H1 (cell line): ENCODE data around the gene CDHR5. TPM values are rescaled to one million over a fixed set of nuclear protein-coding genes. Genes with fewer than 3 reads are reported as not detected.

Source experiments
- CTCF ChIA-PET: fragments of 300-600 bp; sonication (Branson Sonifier 250); formaldehyde crosslinking; loops from one replicate; lab custom pipeline; 2021; ENCODE audit not compliant: partially characterized antibody; lab: Charles Lee
- POLR2A ChIA-PET: fragments of 300-600 bp; sonication (Branson Sonifier 250); formaldehyde crosslinking; loops from one replicate; lab custom pipeline; 2021; ENCODE audit warnings: inconsistent platforms; ENCODE audit not compliant: partially characterized antibody; lab: Charles Lee
- DNase-seq, 2 experiments: peaks; one replicate each; pipeline versions ENCODE4 v3.0.0 to v3.0.0-alpha.2; 2010 to 2022; ENCODE audit warnings: low spot score in 2 of 2, low read depth in 1 of 2, mixed read lengths in 1 of 2
- FAIRE-seq: peaks from 2 replicates; lab custom pipeline; 2011; peaks lifted over from hg19 to GRCh38; lab: Jason Lieb, UNC
- H2AFZ ChIP-seq: 2 replicates; pipeline ENCODE4 v1.8.1; 2012; ENCODE audit warnings: low read length, inconsistent platforms
- H2AK5ac ChIP-seq: 2 replicates; pipeline ENCODE4 v1.6.1; 2013; ENCODE audit warnings: low read depth, low read length
- H2BK120ac ChIP-seq: replicated peaks from 2 replicates; pipeline ENCODE3; 2013; ENCODE audit warnings: low read depth, low read length, inconsistent platforms
- H2BK12ac ChIP-seq: 2 replicates; pipeline ENCODE4 v1.6.1; 2013; ENCODE audit warnings: low read depth, low read length
- H2BK15ac ChIP-seq: 2 replicates; pipeline ENCODE4 v1.6.1; 2013; ENCODE audit warnings: low read length
- H2BK20ac ChIP-seq: 2 replicates; pipeline ENCODE4 v1.6.1; 2013; ENCODE audit warnings: low read length
- H2BK5ac ChIP-seq: 2 replicates; pipeline ENCODE4 v1.6.1; 2013; ENCODE audit warnings: low read depth, low read length
- H3K14ac ChIP-seq: 2 replicates; pipeline ENCODE4 v1.6.1; 2013; ENCODE audit warnings: inconsistent platforms; ENCODE audit not compliant: insufficient read length
- H3K18ac ChIP-seq: 2 replicates; pipeline ENCODE4 v1.6.1; 2013; ENCODE audit warnings: low read length; ENCODE audit errors: extremely low read depth
- H3K23ac ChIP-seq: 2 replicates; pipeline ENCODE4 v1.6.1; 2013; ENCODE audit warnings: inconsistent platforms; ENCODE audit not compliant: insufficient read length
- H3K23me2 ChIP-seq: 2 replicates; pipeline ENCODE4 v1.6.1; 2013; ENCODE audit warnings: low read depth, low read length
- H3K27ac ChIP-seq: 2 replicates; pipeline ENCODE4 v1.6.1; 2011; ENCODE audit warnings: low read depth, low read length, inconsistent platforms
- H3K27me3 ChIP-seq, 4 experiments: replicated peaks in 1 of 4; 1 replicate in 1 of 4; 2 replicates in 3 of 4; pipeline versions ENCODE4 v1.6.1 to v1.8.1; 2011 to 2013; ENCODE audit warnings: low read length in 3 of 4, mild to moderate bottlenecking in 3 of 4, inconsistent platforms in 2 of 4, mixed read lengths in 2 of 4, moderate library complexity in 1 of 4; ENCODE audit not compliant: control insufficient read depth in 3 of 4, insufficient read depth in 3 of 4; ENCODE audit errors: extremely low read depth in 1 of 4
- H3K36me3 ChIP-seq, 4 experiments: 2 replicates each; pipeline versions ENCODE4 v1.6.1 to v1.8.1; 2011 to 2013; ENCODE audit warnings: mild to moderate bottlenecking in 4 of 4, low read length in 3 of 4, moderate library complexity in 2 of 4, control low read depth in 1 of 4, inconsistent platforms in 1 of 4; ENCODE audit not compliant: insufficient read depth in 4 of 4, control insufficient read depth in 2 of 4
- H3K4ac ChIP-seq: replicated peaks from 2 replicates; pipeline ENCODE3; 2013; ENCODE audit warnings: low read length, low read depth, mixed read lengths, inconsistent platforms; ENCODE audit not compliant: insufficient read length
- H3K4me1 ChIP-seq, 4 experiments: replicated peaks in 1 of 4; 1 replicate in 1 of 4; 2 replicates in 3 of 4; pipeline versions ENCODE4 v1.6.1 to v1.8.1; 2011 to 2013; ENCODE audit warnings: low read length in 3 of 4, inconsistent platforms in 2 of 4, mixed read lengths in 1 of 4; ENCODE audit not compliant: insufficient read depth in 4 of 4, control insufficient read depth in 3 of 4
- H3K4me2 ChIP-seq, 2 experiments: 2 replicates each; pipeline versions ENCODE4 v1.6.1 to v1.8.1; 2011 to 2013; ENCODE audit warnings: low read depth in 2 of 2, low read length in 2 of 2, control low read depth in 1 of 2, inconsistent platforms in 1 of 2, mild to moderate bottlenecking in 1 of 2; ENCODE audit not compliant: insufficient read depth in 1 of 2
- H3K4me3 ChIP-seq, 4 experiments: fragments of 200-600, 300-600 bp in 1 of 4; sonication (generic), shearing (Covaris generic), sonication (Bioruptor Twin) in 1 of 4; 2 replicates each; pipeline versions ENCODE4 v1.5.1 to v1.8.1; 2011 to 2016; ENCODE audit warnings: low read length in 4 of 4, low read depth in 3 of 4, control low read depth in 2 of 4, inconsistent platforms in 2 of 4, mild to moderate bottlenecking in 2 of 4, mixed read lengths in 1 of 4, moderate library complexity in 1 of 4; ENCODE audit not compliant: insufficient read depth in 2 of 4; ENCODE audit errors: extremely low read depth in 1 of 4
- H3K56ac ChIP-seq: replicated peaks from 2 replicates; pipeline ENCODE3; 2013; ENCODE audit warnings: low read depth, mild to moderate bottlenecking, mixed read lengths, low read length, inconsistent platforms; ENCODE audit not compliant: insufficient read length
- H3K79me1 ChIP-seq: 2 replicates; pipeline ENCODE4 v1.6.1; 2013; ENCODE audit warnings: low read depth, low read length, control low read depth
- H3K79me2 ChIP-seq, 2 experiments: 2 replicates each; pipeline versions ENCODE4 v1.6.1 to v1.8.1; 2012 to 2013; ENCODE audit warnings: low read length in 2 of 2, mild to moderate bottlenecking in 2 of 2, inconsistent platforms in 1 of 2; ENCODE audit not compliant: insufficient read depth in 2 of 2, control insufficient read depth in 1 of 2
- H3K9ac ChIP-seq, 4 experiments: replicated peaks in 1 of 4; 1 replicate in 1 of 4; 2 replicates in 3 of 4; pipeline versions ENCODE4 v1.6.1 to v1.8.1; 2011 to 2013; ENCODE audit warnings: low read depth in 3 of 4, low read length in 3 of 4, control low read depth in 2 of 4, mild to moderate bottlenecking in 2 of 4, moderate library complexity in 2 of 4, inconsistent platforms in 1 of 4; ENCODE audit errors: extremely low read depth in 1 of 4
- H3K9me3 ChIP-seq, 2 experiments: 2 replicates each; pipeline versions ENCODE4 v1.6.1 to v1.8.1; 2012 to 2013; ENCODE audit warnings: mild to moderate bottlenecking in 2 of 2, moderate library complexity in 2 of 2, control low read depth in 1 of 2, inconsistent platforms in 1 of 2, low read depth in 1 of 2, low read length in 1 of 2, mixed read lengths in 1 of 2; ENCODE audit not compliant: insufficient read depth in 2 of 2
- H4K20me1 ChIP-seq, 2 experiments: replicated peaks in 1 of 2; 2 replicates each; pipeline versions ENCODE3 to v1.8.1; 2011 to 2013; ENCODE audit warnings: inconsistent platforms in 2 of 2, low read length in 2 of 2, mild to moderate bottlenecking in 1 of 2; ENCODE audit not compliant: insufficient read depth in 2 of 2, control insufficient read depth in 1 of 2
- H4K5ac ChIP-seq: 2 replicates; pipeline ENCODE4 v1.6.1; 2013; ENCODE audit warnings: low read length, low read depth, mixed read lengths, inconsistent platforms; ENCODE audit not compliant: insufficient read length
- H4K8ac ChIP-seq: 2 replicates; pipeline ENCODE4 v1.8.0; 2013; ENCODE audit warnings: mild to moderate bottlenecking, moderate library complexity, low read length, inconsistent platforms; ENCODE audit not compliant: insufficient read depth; ENCODE audit errors: extremely low read depth
- H4K91ac ChIP-seq: replicated peaks from 2 replicates; pipeline ENCODE3; 2013; ENCODE audit warnings: low read length, mixed read lengths, inconsistent platforms; ENCODE audit not compliant: insufficient read length
- CBX8 ChIP-seq: fragments of 300-800, 300-1000 bp; sonication (generic); IDR thresholded peaks from 2 replicates; pipeline ENCODE4 v1.7.1; 2016; ENCODE audit warnings: low read depth, low read length, borderline replicate concordance
- CEBPB ChIP-seq: IDR thresholded peaks from 2 replicates; pipeline ENCODE4 v1.6.1; 2012; ENCODE audit warnings: low read depth, low read length
- EP300 ChIP-seq, 2 experiments: IDR thresholded peaks; 1 replicate in 1 of 2; 2 replicates in 1 of 2; pipeline ENCODE4 v1.6.1; 2011 to 2012; ENCODE audit warnings: low read depth in 2 of 2, low read length in 2 of 2, mild to moderate bottlenecking in 2 of 2, borderline replicate concordance in 1 of 2, inconsistent platforms in 1 of 2, moderate library complexity in 1 of 2
- KDM1A ChIP-seq: fragments of 200-600, 300-600 bp; sonication (generic); IDR thresholded peaks from 2 replicates; pipeline ENCODE4 v1.7.1; 2016; ENCODE audit warnings: mild to moderate bottlenecking, low read length, borderline replicate concordance
- NRF1 ChIP-seq: IDR thresholded peaks from 2 replicates; pipeline ENCODE4 v1.6.1; 2011; ENCODE audit warnings: mild to moderate bottlenecking, low read depth, low read length, improper control_type of control experiment
- SAP30 ChIP-seq: fragments of 300-600 bp; sonication (generic); IDR thresholded peaks from 2 replicates; pipeline ENCODE4 v1.7.1; 2012; ENCODE audit warnings: low read length, moderate library complexity, mild to moderate bottlenecking, inconsistent platforms; ENCODE audit not compliant: insufficient read depth, insufficient replicate concordance
- TBP ChIP-seq: IDR thresholded peaks from 2 replicates; pipeline ENCODE4 v1.6.1; 2011; ENCODE audit warnings: low read depth, low read length, improper control_type of control experiment
- WGBS, 2 experiments: shearing (Covaris generic) in 1 of 2; methylation state at CpG; one replicate each; pipeline versions ENCODE4 v1.1.6 to v1.1.7; 2013 to 2015; ENCODE audit warnings: low lambda C conversion rate in 2 of 2, mixed read lengths in 2 of 2, inconsistent platforms in 1 of 2, low coverage in 1 of 2, missing lambda C conversion rate in 1 of 2; ENCODE audit not compliant: insufficient replicate concordance in 2 of 2, insufficient coverage in 1 of 2, insufficient read length in 1 of 2; ENCODE audit errors: extremely low coverage in 1 of 2, missing lambda C conversion rate in 1 of 2; 5-methylcytosine and 5-hydroxymethylcytosine counted together
- polyA plus RNA-seq, 7 experiments: library from polyadenylated mRNA; depleted of rRNA in 3 of 7; stranded (reverse) in 5 of 7; unstranded in 2 of 7; fragments of >200 nt in 5 of 7; fragments of 200-250 nt in 2 of 7; gene quantifications; 1 replicate in 5 of 7; 2 replicates in 1 of 7; 4 replicates in 1 of 7; pipeline versions ENCODE4 v1.2.1 to v1.2.3, GENCODE V29; 2011 to 2013; ENCODE audit warnings: missing spikeins in 2 of 7, mixed read lengths in 2 of 7
- total RNA-seq: library from RNA; stranded (reverse); fragmentation: NEBNext Ultra II Directional; extraction: Animal tissue kit (Norgen Biotek cat#: 25700); gene quantifications from 2 replicates; pipeline ENCODE4 v1.2.1, GENCODE V29; 2021
- TF ChIP-seq, protein P1 (sequence below): IDR thresholded peaks from 2 replicates; pipeline ENCODE4 v1.6.1; 2011; ENCODE audit warnings: low read length, improper control_type of control experiment

The CDHR5 gene
- total and polyA plus RNA-seq, 2 of the 8 experiments (the other 6 are each of a cell fraction or from before 2014, with no cell fraction given): not detected

DNA sequence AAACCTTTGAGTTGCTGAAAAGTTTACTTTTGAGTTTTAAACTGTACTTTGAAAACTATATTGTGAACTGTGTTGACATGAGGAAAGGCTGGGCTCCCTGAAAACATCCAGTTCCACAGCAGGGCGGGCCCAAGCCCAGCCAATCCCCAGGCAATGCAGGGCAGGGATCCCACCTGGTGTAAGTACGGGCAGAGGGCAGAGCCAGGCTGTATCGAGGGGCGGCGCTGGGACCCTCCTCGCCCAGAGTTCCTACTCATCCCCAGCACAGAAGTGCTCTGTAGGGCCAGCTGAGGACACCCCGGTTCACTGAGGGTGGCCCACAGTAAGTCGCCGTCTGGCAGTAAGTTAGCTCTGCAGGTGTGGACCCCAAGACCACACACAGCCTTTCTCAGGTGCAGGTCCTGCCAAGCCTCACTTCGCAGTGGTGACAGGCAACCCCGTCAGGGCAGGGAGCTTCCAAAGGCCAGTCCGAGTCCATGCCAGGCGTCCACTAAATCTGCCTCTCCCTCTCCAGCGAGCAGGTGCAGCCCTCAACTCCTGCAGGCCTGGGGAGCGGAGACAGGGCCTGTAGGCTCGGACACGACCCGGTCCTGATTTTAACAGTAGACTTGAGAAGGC is 57.6 kb downstream of the CDHR5 start:
- CTCF ChIA-PET: interaction anchor here (0.6 to 3.2 kb wide), 6 partner anchors 8 to 84 kb away, joined by 3 to 21 read pairs (median 5); partner anchors contain the start of gene PHRF1
- peaks cover 0 to 8% (median 4%) of the 10 kb centered on the region in 4 experiments; a peak in 5 of 8 replicates for H3K36me3 ChIP-seq
- no peak for FAIRE-seq
- TF ChIP-seq NRF1: no peak
- TF ChIP-seq, protein P1, sequence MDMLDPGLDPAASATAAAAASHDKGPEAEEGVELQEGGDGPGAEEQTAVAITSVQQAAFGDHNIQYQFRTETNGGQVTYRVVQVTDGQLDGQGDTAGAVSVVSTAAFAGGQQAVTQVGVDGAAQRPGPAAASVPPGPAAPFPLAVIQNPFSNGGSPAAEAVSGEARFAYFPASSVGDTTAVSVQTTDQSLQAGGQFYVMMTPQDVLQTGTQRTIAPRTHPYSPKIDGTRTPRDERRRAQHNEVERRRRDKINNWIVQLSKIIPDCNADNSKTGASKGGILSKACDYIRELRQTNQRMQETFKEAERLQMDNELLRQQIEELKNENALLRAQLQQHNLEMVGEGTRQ: no peak
- no peak for TF ChIP-seq SAP30
- TF ChIP-seq EP300 (IDR thresholded peaks at IDR 0.05; ENCODE audit: borderline replicate concordance in 1 of 2, low read depth in 2 of 2, low read length in 2 of 2): no peak
- TF ChIP-seq TBP: no peak
- TF ChIP-seq CEBPB: no peak
- no peak for TF ChIP-seq KDM1A
- no peak for TF ChIP-seq CBX8

More for the DNA sequence above, 57.6 kb downstream of the CDHR5 start:
- DNase-seq: no peak
- no peak overlapping the region for H2AK5ac ChIP-seq
- POLR2A ChIA-PET: interaction anchor here (0.9 to 3.4 kb wide), 6 partner anchors 9 to 71 kb away, joined by 3 to 15 read pairs (median 5); partner anchors contain the start of gene PHRF1
- peaks cover 0 to 3% (median 0%) of the 10 kb centered on the region in 4 experiments; a peak in 3 of 7 replicates for H3K27me3 ChIP-seq
- peak overlapping the region in 2 of 4 experiments; percentile 59 to 67; a peak in 3 of 8 replicates for H3K4me3 ChIP-seq
- no peak overlapping the region for H4K5ac ChIP-seq
- no peak overlapping the region for H2BK20ac ChIP-seq
- H3K27ac ChIP-seq: no peak overlapping the region
- no peak overlapping the region for H3K23ac ChIP-seq
- H3K14ac ChIP-seq: no peak overlapping the region
- H3K18ac ChIP-seq: no peak overlapping the region
- no peak overlapping the region for H3K56ac ChIP-seq
- peak overlapping the region; percentile 75 to 93; a peak in 3 of 4 replicates for H3K4me2 ChIP-seq
- no peak overlapping the region for H2BK120ac ChIP-seq
- H2AFZ ChIP-seq: no peak overlapping the region
- peaks cover 5 to 23% of the 10 kb centered on the region in 2 experiments for H4K20me1 ChIP-seq
- H4K91ac ChIP-seq: no peak overlapping the region
- H3K4ac ChIP-seq: no peak overlapping the region
- H2BK15ac ChIP-seq: no peak overlapping the region
- H3K4me1 ChIP-seq: peaks cover 2 to 22% (median 11%) of the 10 kb centered on the region in 4 experiments; a peak in 6 of 7 replicates
- no peak overlapping the region for H2BK12ac ChIP-seq
- 91% methylated on average over 18 of the region's 18 CpGs; no CpG with 5 or more reads in 1 of the 2 experiments for WGBS, 2 experiments
- no peak overlapping the region; the same call in 1 of the 2 replicates for H4K8ac ChIP-seq
- peaks cover 8% of the 10 kb centered on the region for H3K79me1 ChIP-seq
- peaks cover 4% of the 10 kb centered on the region; the same call in 1 of the 2 replicates for H3K23me2 ChIP-seq
- no peaks in the 10 kb centered on the region for H3K9me3 ChIP-seq
- no peak overlapping the region for H2BK5ac ChIP-seq
- H3K9ac ChIP-seq: no peak overlapping the region
- no peaks in the 10 kb centered on the region for H3K79me2 ChIP-seq
